GM12874 (cell line): ENCODE data around the gene MLXIP.

Experiments used
- TF ChIP-seq, protein P1 (sequence below): IDR thresholded peaks from 2 replicates; pipeline ENCODE4 v1.5.1; 2011; ENCODE audit warnings: low read depth, mild to moderate bottlenecking, control low read depth, low read length, moderate library complexity; ENCODE audit not compliant: insufficient read depth

The MLXIP gene

DNA sequence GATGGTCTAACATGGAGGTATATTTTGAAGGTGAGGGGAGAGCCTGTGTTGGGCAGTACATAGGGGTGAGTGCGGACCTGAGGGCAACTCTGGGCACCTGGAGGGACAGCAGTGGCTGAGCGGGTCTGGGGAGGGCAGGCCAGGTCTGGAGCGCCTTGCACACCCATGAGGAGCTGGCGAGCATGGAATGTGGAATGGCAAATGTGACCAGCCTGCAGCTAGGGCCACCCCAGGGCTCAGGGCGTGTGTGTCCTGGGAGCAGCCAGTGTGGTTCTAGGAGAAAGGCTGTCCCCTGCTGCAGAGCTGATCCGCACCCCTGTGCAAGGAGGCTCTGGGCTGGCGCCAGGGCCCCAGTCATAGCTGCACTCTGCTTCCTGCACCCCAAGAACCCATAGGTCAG, 32.4 kb upstream of the MLXIP start:
- TF ChIP-seq, protein P1, sequence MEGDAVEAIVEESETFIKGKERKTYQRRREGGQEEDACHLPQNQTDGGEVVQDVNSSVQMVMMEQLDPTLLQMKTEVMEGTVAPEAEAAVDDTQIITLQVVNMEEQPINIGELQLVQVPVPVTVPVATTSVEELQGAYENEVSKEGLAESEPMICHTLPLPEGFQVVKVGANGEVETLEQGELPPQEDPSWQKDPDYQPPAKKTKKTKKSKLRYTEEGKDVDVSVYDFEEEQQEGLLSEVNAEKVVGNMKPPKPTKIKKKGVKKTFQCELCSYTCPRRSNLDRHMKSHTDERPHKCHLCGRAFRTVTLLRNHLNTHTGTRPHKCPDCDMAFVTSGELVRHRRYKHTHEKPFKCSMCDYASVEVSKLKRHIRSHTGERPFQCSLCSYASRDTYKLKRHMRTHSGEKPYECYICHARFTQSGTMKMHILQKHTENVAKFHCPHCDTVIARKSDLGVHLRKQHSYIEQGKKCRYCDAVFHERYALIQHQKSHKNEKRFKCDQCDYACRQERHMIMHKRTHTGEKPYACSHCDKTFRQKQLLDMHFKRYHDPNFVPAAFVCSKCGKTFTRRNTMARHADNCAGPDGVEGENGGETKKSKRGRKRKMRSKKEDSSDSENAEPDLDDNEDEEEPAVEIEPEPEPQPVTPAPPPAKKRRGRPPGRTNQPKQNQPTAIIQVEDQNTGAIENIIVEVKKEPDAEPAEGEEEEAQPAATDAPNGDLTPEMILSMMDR, result no peak

DNA sequence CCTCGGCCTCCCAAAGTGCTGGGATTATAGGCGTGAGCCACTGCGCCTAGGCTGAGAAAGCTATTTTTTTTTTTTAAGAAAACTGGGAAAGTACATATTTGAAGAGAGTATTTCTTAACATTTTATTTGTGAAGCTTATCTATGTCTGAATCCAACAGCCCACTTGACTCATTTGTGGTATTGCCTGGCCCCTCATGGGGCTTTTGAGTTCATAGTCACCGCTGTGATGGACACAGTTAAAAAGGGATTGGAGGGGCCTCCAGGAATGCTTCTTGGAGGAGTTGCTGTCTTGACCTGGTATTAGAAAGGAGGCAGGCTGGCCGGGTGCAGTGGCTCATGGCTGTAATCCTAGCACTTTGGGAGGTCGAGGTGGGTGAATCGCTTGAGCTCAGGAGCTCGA, 30.4 kb upstream of the MLXIP start:
- TF ChIP-seq, protein P1, result no peak

DNA sequence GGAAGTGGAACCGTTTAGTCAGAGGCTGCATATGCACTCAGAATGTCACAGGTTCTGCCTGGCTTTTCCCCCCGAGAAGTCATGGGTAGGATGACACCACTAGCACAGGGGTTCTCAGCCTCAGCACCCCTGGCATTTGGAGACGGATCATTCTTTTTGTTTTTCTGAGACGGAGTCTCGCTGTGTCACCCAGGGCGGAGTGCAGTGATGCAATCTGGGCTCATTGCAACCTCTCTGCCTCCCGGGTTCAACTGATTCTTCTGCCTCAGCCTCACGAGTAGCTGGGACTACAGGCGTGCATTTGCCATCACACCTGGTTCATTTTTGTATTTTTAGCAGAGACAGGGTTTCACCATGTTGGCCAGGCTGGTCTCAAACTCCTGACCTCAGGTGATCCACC, 28.7 kb upstream of the MLXIP start:
- TF ChIP-seq, protein P1, result no peak

DNA sequence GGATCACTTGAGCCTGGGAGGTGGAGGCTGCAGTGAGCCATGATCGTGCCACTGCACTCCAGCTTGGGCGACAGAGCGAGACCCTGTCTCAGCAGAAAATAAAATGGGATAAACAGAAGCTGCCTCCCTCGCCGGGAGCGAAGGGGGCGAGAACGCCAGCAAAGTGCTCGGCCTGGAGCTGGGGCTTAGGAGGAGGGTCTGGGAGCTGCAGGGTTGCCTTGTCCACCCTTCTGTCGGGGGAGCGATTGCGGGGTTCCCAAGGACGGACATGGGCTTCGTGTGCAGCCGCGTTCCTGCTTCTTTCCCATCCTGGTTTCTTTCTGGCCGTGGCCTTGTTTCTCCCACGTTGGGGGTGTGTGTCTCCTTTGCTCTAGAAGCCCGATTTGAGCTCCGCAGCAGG, 27.9 kb upstream of the MLXIP start:
- TF ChIP-seq, protein P1, result no peak

DNA sequence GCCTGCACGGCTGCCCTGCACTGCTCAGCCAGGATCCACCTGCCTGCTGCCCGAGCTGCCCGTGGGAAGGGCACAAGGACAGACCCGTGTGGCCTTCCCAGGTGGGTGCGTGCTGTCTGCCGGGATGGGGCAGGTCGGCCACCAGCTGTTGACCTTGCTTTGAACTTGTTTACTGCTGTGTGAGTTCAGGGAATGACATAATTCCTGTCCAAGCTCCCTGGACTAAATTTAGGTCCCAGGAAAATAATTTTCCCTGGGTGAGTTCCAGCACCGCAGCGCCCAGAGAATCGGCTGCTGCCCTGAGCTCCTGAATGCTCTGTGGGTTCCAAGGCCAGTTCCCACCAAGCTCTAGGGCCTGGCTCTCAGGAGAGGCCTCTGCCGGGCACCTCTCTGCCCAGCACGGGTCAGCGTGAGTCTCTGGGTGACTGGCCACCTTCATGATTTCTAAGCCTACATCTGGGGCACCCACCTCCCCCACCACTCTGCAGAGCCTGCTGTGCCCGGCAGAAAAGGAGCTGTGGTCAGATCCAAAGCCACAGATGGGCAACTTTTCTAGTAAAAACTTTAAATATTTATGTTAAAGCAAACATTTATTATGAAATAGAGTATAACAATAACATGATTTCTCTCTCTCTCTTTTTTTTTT, 27.2 kb upstream of the MLXIP start:
- TF ChIP-seq, protein P1, result no peak

DNA sequence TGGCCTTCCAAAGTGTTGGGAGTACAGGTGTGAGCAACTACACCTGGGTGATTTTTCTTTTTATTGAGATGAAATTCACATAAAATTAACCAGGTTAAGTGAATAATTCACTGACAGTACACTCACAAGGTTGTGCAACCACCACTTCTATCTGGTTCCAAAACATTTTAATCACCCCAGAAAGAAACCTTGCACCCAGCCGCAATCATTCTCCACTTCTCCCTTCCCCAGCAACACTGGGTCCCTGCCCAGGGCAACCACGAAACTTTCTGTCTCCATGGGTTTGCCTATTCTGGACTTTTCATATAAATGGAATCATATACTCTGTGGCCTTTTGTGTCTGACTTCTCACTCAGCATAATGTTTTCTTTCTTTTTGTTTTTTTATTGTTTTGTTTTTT, 26.3 kb upstream of the MLXIP start:
- TF ChIP-seq, protein P1, result no peak

DNA sequence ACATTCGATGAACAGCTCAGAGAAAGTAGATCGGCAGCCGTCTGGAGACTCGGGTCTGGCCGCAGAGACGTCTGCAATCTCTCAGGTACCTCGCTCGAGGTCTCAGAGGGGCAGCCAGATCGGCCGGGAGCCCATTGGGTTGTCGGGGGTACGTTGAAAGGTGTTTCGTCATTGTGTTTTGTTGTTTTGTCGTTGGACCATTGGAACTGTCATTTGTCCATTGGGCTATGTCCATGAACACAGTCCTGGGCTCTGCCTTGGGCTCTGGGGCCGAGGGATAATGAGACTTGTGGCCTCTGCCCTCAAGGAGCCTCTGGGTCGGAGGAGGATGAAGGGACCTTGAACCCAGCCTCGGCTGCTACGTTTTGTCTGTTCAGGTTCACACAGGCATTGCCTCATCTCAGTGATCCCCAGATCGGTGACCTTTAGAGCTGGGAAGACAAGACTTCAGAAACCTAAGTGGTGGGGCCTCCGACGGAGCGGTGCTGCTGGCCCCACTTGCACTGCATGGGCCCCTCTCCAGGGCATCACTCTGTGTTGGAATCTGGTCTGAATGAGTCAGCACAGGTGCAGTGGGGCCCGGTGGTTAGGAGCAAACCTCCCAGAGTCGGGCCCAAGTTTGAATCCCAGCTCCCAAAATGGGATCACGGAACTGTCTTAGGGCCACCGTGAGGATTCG, 23.6 kb upstream of the MLXIP start:
- TF ChIP-seq, protein P1, result no peak
